ENCODE measurements around the gene JAM3.
A peak's percentile ranks its signal among the peaks of the same experiment; 100 is the strongest.

Gene JAM3

DNA sequence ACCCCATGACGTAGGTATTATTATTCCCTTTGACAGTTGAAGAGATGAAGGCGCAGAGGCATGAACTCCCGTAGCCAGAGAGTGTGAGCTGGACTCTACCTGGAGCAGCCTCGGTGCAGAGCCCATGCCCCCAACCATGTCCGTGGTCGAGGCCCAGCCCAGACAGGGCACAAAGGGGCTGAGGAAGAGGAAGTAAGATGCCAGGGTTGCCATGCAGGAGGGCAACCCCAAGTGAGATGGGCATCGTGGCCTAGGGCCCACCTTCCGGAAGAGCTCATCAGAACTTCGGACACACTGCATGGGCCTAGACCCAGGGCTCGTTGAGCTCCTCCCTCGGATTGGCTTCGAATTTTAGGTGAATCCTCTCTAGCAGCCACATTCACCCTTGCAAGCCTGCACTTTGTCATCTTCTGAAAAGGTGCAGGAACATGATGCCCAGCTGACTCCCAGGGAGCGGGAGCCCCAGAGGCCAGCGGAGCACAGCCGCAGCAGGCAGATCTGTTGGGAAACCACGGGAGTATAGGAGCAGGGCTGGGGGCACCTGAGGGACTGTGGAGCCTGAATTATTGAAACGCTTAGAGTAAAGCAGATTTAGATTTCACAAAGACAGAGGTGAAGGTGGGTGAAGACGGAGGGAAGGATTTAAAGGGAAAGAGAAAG is 29.0 kb upstream of the JAM3 start:
- DNase-seq (ENCODE audit: low read depth) = no peak

DNA sequence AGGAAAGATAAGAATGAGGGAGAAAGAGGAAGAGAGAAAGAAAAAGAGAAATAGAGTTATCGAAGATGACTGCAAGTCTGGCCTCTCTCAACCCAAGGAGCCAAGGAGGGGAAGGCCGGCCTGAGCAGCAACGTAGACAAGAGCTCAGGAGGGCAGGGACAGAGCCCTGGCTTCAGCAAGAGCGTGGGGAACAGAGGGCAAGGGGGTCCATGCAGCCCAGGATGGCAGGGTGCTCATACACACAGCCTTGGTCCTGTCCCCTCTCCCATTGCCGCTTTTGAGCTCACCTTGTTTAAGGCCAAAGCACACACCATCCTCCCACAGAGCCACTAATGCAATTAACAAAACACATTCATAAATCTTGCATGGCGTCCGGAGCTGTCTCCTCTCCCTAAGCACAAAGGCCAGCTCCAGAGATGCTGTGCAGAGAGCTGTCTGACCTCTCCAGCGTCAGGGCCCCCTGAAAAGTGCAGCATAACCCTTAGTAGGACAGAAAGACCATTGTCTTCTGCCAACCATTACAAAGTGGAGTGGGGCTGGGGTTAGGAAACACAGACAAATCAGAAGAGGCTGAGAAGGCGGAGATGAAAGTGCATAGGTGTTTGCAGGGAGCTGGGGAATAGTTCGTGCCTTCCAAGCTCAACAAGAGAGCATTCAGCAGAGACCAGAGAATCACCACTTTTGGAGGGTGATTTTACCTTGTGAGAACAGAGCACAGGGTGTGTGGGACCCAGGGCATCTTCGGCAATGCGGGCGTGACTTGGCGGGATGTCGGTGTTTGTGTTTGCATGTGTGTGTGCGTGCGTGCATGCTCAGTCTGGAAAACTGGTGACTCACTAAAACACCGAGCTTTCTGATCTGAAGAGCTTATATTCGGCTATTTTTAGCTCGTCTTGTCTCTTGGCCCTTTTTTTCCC is 28.2 kb upstream of the JAM3 start:
- no peak for DNase-seq (ENCODE audit: low read depth)

DNA sequence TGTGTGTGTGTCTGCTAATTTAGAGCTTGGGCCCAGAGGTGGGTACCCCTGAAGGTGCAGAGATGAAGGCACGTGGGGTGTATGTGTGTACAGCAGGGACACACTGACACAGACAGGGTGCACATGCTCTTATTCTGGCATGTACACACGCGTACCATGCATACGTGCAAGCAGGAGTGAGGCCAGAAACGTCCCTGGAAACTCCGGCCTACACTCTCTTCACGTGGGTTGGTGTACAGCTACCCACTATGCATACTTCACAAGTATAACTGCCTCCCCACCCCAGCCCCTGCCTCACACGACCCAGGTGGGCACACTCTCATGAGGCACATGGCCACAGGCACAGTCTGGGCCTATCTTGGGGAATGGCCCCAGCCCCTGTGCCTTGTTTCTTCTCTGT is 27.5 kb upstream of the JAM3 start:
- DNase-seq (ENCODE audit: low read depth) = no peak

GRCh38 chr11:134041791-134042696 is 26.8 kb upstream of the JAM3 start:
- no peak for DNase-seq (ENCODE audit: low read depth)

GRCh38 chr11:134043821-134044420 is 25.0 kb upstream of the JAM3 start:
- DNase-seq (ENCODE audit: low read depth) = no peak

GRCh38 chr11:134044514-134045284 is 24.2 kb upstream of the JAM3 start:
- DNase-seq (ENCODE audit: low read depth) = no peak

GRCh38 chr11:134045799-134046635 is 22.9 kb upstream of the JAM3 start:
- DNase-seq (ENCODE audit: low read depth) = no peak

DNA sequence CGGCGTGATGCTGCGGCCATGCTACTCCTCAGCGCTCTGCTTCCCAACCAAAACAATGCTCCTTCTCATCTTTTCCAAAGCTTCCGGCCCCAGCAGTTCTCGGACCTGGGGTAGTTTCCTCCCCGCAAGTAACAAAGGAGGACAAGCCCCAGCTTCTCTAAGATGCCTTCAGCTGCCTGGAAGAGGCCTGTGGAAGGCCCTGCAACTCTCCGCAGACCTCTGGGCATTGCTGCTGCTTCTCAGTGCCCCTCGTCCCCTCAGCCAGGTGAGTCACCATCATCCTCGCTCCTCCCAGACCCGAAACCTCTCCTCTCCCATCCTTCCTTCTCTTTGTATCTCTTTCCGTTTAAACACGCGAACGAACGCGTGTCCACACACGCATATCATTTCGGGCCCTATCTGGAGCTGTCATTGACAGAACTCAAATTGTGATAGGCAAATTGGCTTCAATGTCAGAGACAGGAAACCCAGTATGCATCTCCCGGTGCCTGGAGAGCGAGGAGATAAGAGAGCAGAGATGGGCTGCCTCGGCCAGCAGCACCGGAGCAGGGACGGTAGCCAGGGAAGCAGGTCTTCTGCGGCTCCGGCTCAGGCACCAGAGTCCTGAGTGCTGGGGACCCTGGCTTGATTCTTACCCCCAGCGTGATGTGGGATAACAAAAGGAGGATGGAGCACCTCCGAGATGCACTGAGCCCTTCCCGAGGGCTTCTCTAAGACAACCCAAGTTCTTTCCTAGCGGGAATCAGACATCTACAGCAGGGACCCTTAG is 22.0 kb upstream of the JAM3 start:
- no peak for DNase-seq (ENCODE audit: low read depth)

DNA sequence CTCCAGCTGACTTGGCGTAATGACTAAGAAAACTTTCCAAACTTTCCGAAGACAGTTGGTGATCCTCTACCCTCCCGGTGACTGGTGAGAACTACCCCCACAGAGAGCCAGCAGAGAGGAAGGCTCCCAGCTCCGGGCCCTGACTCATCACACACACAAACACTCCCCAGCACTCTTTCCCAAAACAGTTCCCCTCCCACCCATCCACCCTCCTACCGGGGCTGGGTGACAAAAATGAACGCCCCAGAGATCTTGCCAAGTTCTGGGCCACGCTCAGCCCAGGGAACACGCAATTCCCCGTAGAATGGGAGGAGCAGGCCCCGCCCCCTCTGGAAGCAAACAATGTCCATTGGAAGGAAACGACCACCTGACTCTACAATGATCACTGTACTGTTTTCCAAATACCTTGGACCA is 21.3 kb upstream of the JAM3 start:
- DNase-seq (ENCODE audit: low read depth) = no peak

GRCh38 chr11:134048028-134048427 is 20.8 kb upstream of the JAM3 start:
- DNase-seq (ENCODE audit: low read depth) = no peak

DNA sequence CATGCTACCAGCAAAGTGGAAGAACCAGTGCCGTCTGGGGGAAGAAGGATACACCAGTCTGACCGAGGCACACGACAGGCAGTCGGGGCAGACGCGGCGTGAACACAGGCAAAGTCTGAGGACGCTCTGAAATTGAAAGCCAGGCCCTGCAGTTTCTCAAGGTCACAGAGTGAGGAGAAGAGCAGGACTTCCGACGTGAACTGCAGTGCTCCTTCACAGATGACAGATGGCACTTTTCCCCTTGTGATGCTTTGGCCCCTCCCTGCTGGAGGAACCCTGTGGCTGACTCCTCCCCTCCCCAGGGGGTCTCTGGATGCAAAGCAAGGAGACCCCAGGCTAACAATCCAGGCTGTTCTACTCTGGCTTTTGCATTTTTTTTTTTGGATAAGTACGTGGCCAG is 19.6 kb upstream of the JAM3 start:
- DNase-seq (ENCODE audit: low read depth) = no peak

DNA sequence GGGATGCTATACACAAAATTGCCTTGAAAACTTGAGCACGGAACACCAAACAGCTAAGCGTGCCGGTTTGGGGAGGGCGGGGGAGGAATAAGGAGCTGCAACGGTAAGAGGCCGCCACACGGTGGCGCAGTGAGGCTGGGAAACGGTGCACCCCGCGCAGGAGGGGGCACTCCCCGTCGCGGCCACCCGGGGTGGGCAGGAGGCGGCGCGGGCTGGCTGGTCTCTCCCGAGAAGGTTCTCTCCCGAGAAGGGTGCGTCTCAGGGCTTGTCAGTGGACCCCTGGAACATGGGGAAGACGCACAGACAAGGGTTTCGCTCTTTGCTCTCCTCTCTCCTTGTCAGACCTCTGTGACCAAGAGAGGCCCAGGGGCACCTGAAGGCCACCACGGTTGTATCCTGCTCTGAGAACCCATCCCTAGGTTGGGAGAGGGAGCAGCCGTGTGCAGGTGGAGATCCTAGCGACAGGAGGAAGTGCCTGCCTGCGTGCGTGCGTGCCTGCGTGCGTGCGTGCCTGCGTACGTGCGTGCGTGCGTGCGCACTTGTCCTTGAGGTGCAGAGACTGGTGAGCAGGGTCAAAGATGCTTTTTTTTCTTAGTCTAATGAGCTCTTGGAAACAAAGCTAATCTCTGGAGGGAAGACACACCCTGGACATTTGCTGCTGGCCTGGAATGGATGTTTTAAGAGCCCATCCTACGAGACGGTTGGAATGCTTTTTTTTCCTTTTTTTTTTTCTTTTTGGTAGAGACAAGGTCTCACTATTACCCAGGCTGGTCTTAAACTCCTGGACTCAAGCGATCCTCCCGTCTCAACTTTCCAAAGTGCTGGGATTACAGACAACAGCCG is 18.1 kb upstream of the JAM3 start:
- DNase-seq (ENCODE audit: low read depth) = peak; percentile 65

DNA sequence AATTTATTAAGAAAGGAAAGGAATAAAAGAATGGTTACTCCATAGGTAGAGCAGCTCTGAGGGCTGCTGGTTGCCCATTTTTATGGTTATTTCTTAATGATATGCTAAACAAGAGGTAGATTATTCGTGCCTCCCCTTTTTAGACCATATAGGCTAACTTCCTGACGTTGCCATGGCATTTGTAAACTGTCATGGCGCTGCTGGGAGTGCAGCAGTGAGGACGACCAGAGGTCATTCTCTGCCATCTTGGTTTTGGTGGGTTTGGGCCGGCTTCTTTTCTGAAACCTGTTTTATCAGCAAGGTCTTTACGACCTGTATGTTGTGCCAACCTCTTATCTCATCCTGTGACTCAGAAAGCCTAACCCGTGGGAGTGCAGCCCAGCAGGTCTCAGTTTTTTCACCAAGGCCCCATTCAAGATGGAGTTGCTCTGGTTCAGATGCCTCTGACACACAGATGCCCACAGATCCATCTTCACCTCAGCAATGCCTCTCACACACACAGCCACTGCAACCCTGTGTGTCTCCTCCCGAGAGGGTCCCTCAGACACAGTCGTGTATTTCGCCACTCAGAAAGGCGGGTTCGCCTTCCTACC is 16.4 kb upstream of the JAM3 start:
- no peak for DNase-seq (ENCODE audit: low read depth)

DNA sequence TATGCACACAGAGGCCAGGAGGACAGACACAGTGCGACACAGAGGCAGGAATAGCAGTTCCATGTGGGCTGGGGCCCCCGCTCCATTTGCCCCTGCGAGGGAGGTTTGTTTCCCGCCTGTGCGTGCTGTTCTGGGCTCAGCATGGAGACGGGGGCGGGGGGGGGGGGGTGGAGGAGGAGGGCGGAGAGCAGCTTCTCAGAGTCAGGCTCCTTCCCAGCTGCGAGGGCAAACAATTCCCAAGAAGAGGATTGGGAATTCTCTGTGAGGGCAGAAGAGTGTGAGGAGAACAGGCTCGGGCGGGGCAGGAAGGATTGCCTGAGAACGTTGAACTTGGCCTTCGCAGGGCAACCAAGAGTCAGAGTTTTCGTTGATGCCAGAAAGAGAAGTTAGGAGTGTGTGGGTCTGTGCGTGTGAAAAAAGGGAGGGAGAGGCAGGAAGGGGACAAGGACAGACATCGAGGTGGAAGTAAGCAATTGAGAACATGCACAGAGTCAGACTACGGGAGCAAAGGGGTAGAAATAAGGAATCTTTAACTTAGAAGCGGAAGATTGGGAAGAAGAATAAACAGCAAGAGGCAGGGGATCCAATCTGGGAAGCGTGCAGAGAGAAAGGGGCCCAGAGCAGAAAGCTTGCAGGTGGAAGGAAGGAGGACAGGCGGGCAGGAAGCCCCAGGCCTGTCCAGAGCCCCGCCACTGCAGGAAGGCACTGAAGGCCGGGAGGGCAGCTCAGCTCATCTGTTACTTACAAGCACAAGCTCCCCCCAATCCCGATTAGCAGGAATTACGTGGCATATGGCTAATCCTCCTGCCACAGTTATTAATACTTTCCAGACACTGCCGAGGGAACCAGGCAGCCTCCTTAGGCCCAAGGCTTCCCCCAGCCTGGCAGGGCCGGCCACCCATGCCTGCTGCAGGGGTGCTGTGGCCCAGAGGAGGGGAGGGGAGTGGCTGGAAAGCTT is 15.6 kb upstream of the JAM3 start:
- no peak for DNase-seq (ENCODE audit: low read depth)

DNA sequence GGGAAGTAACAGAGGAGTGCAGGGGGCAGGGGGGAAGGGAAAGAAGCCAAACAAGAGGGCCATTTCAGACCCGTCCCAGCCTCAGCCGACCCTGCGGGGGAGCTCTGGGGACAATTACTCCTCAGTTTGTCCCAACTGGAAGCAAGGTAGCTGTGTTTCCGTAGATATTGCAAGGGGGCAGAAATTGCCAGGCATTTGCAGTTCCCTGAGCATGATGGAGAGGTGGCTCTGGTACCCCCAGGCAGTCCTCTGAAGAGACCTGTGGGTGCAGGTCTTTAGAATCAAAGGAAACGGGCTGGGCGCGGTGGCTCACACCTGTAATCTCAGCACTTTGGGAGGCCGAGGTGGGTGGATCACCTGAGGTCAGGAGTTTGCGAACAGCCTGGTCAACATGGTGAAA is 13.8 kb upstream of the JAM3 start:
- DNase-seq (ENCODE audit: low read depth) = no peak

DNA sequence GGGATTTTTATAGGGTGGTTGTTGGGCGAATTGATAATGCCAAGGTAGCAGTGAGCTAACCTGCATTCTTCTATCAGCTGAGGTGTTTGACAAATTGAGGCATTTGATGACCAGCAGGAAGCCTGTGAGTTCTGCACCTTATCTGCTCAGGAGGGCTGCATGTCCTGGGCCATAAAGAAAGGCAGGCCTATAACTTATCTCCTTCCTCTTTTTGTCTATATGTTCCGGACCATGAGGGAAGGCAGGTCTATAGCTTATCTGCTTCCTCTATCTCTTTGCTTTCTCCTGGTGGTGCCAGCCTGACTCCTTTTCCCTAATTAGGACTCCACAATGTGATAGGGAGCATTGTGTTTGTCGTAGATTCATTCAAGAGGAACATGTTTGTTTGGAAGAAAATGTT is 8.6 kb upstream of the JAM3 start:
- DNase-seq (ENCODE audit: low read depth) = no peak

Data from stimulated activated CD8-positive, alpha-beta memory T cell treated with anti-CD3 and anti-CD28 coated beads, Interleukin-4, amount 100 ng/mL, for 24 hours (primary cell).